ENCODE data around the gene ECPAS.

- TF ChIP-seq CTCF (IDR thresholded peaks at IDR 0.05), result no peak
- no peak for TF ChIP-seq POLR2A (IDR thresholded peaks at IDR 0.05)
Measured at GRCh38 chr9:111372297-111372696, 111.9 kb downstream of the ECPAS start.

Measured in ovary (tissue), 3 donors.